Measurements from ENCODE around the gene NRP2. TPM values are rescaled to one million over a fixed set of nuclear protein-coding genes. Genes with fewer than 3 reads are reported as not detected.

NRP2 gene
- total RNA-seq, 4 donors from 2014 or later = 4.0 to 11.5 (median 5.9) TPM

GRCh38 chr2:205752296-205752820, 70.1 kb downstream of the NRP2 start:
- WGBS, 2 donors = 88 to 90% methylated on average over 4 of the region's 4 CpGs
- intact Hi-C loops (cut with DNase I; ENCODE audit: low total_unique reads) = no loop called here
- no peak overlapping the region for H3K4me3 ChIP-seq (ENCODE audit: low read depth, poor library complexity, severe bottlenecking)
- no peak for DNase-seq (ENCODE audit: low spot score in 2 of 2)
- TF ChIP-seq CTCF (IDR thresholded peaks at IDR 0.05) = no peak
- no peak for TF ChIP-seq POLR2A (IDR thresholded peaks at IDR 0.05)

GRCh38 chr2:205752924-205753323, 70.6 kb downstream of the NRP2 start:
- DNase-seq (ENCODE audit: low spot score in 2 of 2) = no peak
- TF ChIP-seq CTCF (IDR thresholded peaks at IDR 0.05) (no peak), POLR2A (IDR thresholded peaks at IDR 0.05) (no peak)
- WGBS, 2 donors = 87 to 94% methylated on average over 8 of the region's 8 CpGs
- intact Hi-C loops (cut with DNase I; ENCODE audit: low total_unique reads) = no loop called here
- no peak overlapping the region for H3K4me3 ChIP-seq (ENCODE audit: low read depth, poor library complexity, severe bottlenecking)

GRCh38 chr2:205754285-205754923, 72.1 kb downstream of the NRP2 start:
- no peak for DNase-seq (ENCODE audit: low spot score in 2 of 2)
- TF ChIP-seq POLR2A (IDR thresholded peaks at IDR 0.05) (no peak), CTCF (IDR thresholded peaks at IDR 0.05) (no peak)
- intact Hi-C loops (cut with DNase I; ENCODE audit: low total_unique reads) = no loop called here
- WGBS, 2 donors = 65 to 77% methylated on average over 6 of the region's 6 CpGs
- H3K4me3 ChIP-seq (ENCODE audit: low read depth, poor library complexity, severe bottlenecking) = no peak overlapping the region

- no peak for DNase-seq (ENCODE audit: low spot score in 2 of 2)
- intact Hi-C loops (cut with DNase I; ENCODE audit: low total_unique reads) = no loop called here
- 53 to 59% methylated on average over 5 of the region's 5 CpGs for WGBS, 2 donors
- no peak overlapping the region for H3K4me3 ChIP-seq (ENCODE audit: low read depth, poor library complexity, severe bottlenecking)
- TF ChIP-seq POLR2A (IDR thresholded peaks at IDR 0.05) (no peak), CTCF (IDR thresholded peaks at IDR 0.05) (no peak)
These were observed 72.6 kb downstream of the NRP2 start for GRCh38 chr2:205754924-205755321.

- no peak overlapping the region for H3K4me3 ChIP-seq (ENCODE audit: low read depth, poor library complexity, severe bottlenecking)
- WGBS, 2 donors = 75 to 78% methylated on average over 3 of the region's 3 CpGs
- no peak for DNase-seq (ENCODE audit: low spot score in 2 of 2)
- TF ChIP-seq POLR2A (IDR thresholded peaks at IDR 0.05) = no peak
- intact Hi-C loops (cut with DNase I; ENCODE audit: low total_unique reads) = no loop called here
These were observed 73.6 kb downstream of the NRP2 start for GRCh38 chr2:205755923-205756322.

GRCh38 chr2:205757271-205757670, 75.0 kb downstream of the NRP2 start:
- TF ChIP-seq POLR2A (IDR thresholded peaks at IDR 0.05) (no peak), CTCF (IDR thresholded peaks at IDR 0.05) (no peak)
- intact Hi-C loops (cut with DNase I; ENCODE audit: low total_unique reads) = no loop called here
- DNase-seq (ENCODE audit: low spot score in 2 of 2) = no peak
- no peak overlapping the region for H3K4me3 ChIP-seq (ENCODE audit: low read depth, poor library complexity, severe bottlenecking)
- 91 to 96% methylated on average over 4 of the region's 4 CpGs for WGBS, 2 donors
